Breast epithelium (tissue), 3 donors: ENCODE measurements around the gene ARX.

Experiments used
- POLR2A ChIP-seq: fragments of 450-650 bp; IDR thresholded peaks from one replicate; pipeline ENCODE4 v1.6.1; 2016; ENCODE audit warnings: antibody characterized with exemption, mild to moderate bottlenecking, moderate library complexity
- TF ChIP-seq, protein P1 (sequence below), 3 donors: fragments of 450-650 bp; IDR thresholded peaks; one replicate each; pipeline ENCODE4 v1.5.1; 2016 to 2017; ENCODE audit warnings: antibody characterized with exemption in 3 of 3, mild to moderate bottlenecking in 3 of 3, moderate library complexity in 3 of 3

DNA sequence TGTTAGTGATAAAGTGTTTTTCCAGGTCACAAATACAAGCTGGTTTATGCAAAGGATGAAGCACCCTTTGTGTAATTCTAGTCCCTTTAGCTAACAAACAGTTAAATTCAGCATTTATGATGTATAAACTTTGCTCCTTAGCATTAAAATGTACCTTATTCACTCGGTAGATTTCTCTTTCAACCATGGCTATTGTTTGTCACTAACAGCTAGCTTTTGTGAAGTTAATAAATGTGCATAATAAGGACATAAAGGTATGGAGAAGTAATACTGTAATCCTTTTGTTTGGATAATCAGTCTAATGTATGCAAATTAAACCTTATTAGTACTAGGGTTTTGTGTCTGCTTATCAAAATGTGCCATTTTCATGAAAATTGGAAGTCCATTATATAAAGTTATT lies 34.2 kb upstream of the ARX start:
- TF ChIP-seq, protein P1, sequence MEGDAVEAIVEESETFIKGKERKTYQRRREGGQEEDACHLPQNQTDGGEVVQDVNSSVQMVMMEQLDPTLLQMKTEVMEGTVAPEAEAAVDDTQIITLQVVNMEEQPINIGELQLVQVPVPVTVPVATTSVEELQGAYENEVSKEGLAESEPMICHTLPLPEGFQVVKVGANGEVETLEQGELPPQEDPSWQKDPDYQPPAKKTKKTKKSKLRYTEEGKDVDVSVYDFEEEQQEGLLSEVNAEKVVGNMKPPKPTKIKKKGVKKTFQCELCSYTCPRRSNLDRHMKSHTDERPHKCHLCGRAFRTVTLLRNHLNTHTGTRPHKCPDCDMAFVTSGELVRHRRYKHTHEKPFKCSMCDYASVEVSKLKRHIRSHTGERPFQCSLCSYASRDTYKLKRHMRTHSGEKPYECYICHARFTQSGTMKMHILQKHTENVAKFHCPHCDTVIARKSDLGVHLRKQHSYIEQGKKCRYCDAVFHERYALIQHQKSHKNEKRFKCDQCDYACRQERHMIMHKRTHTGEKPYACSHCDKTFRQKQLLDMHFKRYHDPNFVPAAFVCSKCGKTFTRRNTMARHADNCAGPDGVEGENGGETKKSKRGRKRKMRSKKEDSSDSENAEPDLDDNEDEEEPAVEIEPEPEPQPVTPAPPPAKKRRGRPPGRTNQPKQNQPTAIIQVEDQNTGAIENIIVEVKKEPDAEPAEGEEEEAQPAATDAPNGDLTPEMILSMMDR (IDR thresholded peaks at IDR 0.05), result no peak
- no peak for TF ChIP-seq POLR2A
